ENCODE data around the gene JADE1. TPM values are rescaled to one million over a fixed set of nuclear protein-coding genes. Genes with fewer than 3 reads are reported as not detected.

Gene JADE1
- total and polyA plus RNA-seq, 2 of the 4 experiments (the other 2 are of a cell fraction), result 13.8 to 32.6 TPM

DNA sequence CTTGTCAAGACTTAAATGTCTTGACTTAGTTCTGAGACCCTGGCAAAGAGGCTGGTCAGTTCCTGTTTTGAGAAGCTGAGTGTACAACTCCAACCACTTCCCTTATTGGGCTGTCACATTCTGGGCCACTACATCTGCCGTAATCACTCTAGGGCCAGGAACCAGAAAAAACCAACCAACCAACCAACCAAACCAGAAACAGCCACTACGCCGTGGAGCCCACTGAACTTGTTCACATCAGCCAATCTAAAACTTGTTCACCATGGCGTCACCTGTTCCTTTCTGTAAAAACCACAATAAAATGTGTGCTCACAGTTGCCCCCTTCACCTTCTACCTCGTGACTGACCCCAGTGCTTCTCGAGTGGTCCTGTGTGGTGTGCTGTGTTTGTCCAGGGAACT lies 107.3 kb downstream of the JADE1 start:
- no peak overlapping the region for H3K4me3 ChIP-seq (ENCODE audit: insufficient read depth, low read depth, low read length)
- no peak overlapping the region for H4K8ac ChIP-seq (ENCODE audit: low read depth in 2 of 2, low read length in 2 of 2)
- no peak overlapping the region for H2BK5ac ChIP-seq (ENCODE audit: low read depth, low read length, poor library complexity, severe bottlenecking)
- CTCF ChIA-PET, result no interaction called here
- H4K5ac ChIP-seq (ENCODE audit: low read depth, low read length), result no peak overlapping the region
- no peak overlapping the region for H3K9ac ChIP-seq (ENCODE audit: low read depth, low read length)
- H4K20me1 ChIP-seq (ENCODE audit: insufficient read depth, low read length), result no peaks in the 10 kb centered on the region
- H2AFZ ChIP-seq (replicated peaks; ENCODE audit: low read length, poor library complexity), result no peak overlapping the region
- H2AK9ac ChIP-seq (replicated peaks; ENCODE audit: low read depth, low read length, poor library complexity), result no peak overlapping the region
- no peak overlapping the region for H2BK120ac ChIP-seq (ENCODE audit: low read depth, low read length)
- H3K56ac ChIP-seq (ENCODE audit: extremely low read depth, insufficient read depth, low read length), result no peak overlapping the region
- no peak overlapping the region for H3K4ac ChIP-seq (ENCODE audit: low read depth, low read length)
- dilution Hi-C loops (cut with HindIII; ENCODE audit: low sequenced_read_pairs, unreplicated experiment), result no loop called here
- no peaks in the 10 kb centered on the region for H3K36me3 ChIP-seq (ENCODE audit: control insufficient read depth, insufficient read depth, low read length)
- in situ Hi-C loops (cut with MboI; ENCODE audit: low sequenced_read_pairs), result no loop called here
- no peaks in the 10 kb centered on the region for H3K9me3 ChIP-seq (ENCODE audit: control insufficient read depth, insufficient read depth, low read length)
- H3K14ac ChIP-seq (replicated peaks; ENCODE audit: low read depth, low read length), result no peak overlapping the region
- intact Hi-C loops (cut with micrococcal nuclease), result no loop called here
- POLR2A ChIA-PET (ENCODE audit: unreplicated experiment), result no interaction called here
- H3K27me3 ChIP-seq (ENCODE audit: control insufficient read depth, insufficient read depth, low read length), result no peaks in the 10 kb centered on the region
- no peaks in the 10 kb centered on the region for H3K4me1 ChIP-seq (ENCODE audit: control insufficient read depth, insufficient read depth, low read length)
- no peak overlapping the region for H3K4me2 ChIP-seq (ENCODE audit: low read depth, low read length)
- no peak overlapping the region for H2BK15ac ChIP-seq (ENCODE audit: low read depth, low read length)
- no peaks in the 10 kb centered on the region for H3K9me1 ChIP-seq (ENCODE audit: insufficient read depth, low read length)
- H4K91ac ChIP-seq (ENCODE audit: insufficient read depth, low read depth, low read length), result no peak overlapping the region
- BruUV-seq (replicated peaks), result no TSS peak
- no peak for DNase-seq
- H3K23ac ChIP-seq (ENCODE audit: low read depth, low read length), result no peak overlapping the region
- TF ChIP-seq MXI1 (IDR thresholded peaks at IDR 0.05; ENCODE audit: borderline replicate concordance, low read depth, low read length) (no peak), RCOR1 (IDR thresholded peaks at IDR 0.05; ENCODE audit: insufficient replicate concordance, low read length) (no peak), CHD1 (IDR thresholded peaks at IDR 0.05; ENCODE audit: low read depth, low read length) (no peak), POLR2A (IDR thresholded peaks at IDR 0.05; ENCODE audit: low read depth, low read length) (no peak), RAD21 (IDR thresholded peaks at IDR 0.05; ENCODE audit: low read length) (no peak), SMC3 (IDR thresholded peaks at IDR 0.05; ENCODE audit: low read depth, low read length) (no peak), RFX5 (IDR thresholded peaks at IDR 0.05; ENCODE audit: low read depth, low read length) (no peak), MAZ (IDR thresholded peaks at IDR 0.05; ENCODE audit: borderline replicate concordance, low read depth, low read length) (no peak), FOS (IDR thresholded peaks at IDR 0.05; ENCODE audit: low read depth, low read length) (no peak), CEBPB (IDR thresholded peaks at IDR 0.05; ENCODE audit: low read depth, low read length) (no peak), NFE2L2 (IDR thresholded peaks at IDR 0.05; ENCODE audit: low read depth, low read length) (no peak), MAFK (IDR thresholded peaks at IDR 0.05; ENCODE audit: low read depth, low read length) (no peak), BHLHE40 (IDR thresholded peaks at IDR 0.05; ENCODE audit: low read depth, low read length) (no peak)
- TF ChIP-seq, protein P1, sequence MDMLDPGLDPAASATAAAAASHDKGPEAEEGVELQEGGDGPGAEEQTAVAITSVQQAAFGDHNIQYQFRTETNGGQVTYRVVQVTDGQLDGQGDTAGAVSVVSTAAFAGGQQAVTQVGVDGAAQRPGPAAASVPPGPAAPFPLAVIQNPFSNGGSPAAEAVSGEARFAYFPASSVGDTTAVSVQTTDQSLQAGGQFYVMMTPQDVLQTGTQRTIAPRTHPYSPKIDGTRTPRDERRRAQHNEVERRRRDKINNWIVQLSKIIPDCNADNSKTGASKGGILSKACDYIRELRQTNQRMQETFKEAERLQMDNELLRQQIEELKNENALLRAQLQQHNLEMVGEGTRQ (IDR thresholded peaks at IDR 0.05; ENCODE audit: low read depth, low read length), result no peak
- TF ChIP-seq, protein P2, sequence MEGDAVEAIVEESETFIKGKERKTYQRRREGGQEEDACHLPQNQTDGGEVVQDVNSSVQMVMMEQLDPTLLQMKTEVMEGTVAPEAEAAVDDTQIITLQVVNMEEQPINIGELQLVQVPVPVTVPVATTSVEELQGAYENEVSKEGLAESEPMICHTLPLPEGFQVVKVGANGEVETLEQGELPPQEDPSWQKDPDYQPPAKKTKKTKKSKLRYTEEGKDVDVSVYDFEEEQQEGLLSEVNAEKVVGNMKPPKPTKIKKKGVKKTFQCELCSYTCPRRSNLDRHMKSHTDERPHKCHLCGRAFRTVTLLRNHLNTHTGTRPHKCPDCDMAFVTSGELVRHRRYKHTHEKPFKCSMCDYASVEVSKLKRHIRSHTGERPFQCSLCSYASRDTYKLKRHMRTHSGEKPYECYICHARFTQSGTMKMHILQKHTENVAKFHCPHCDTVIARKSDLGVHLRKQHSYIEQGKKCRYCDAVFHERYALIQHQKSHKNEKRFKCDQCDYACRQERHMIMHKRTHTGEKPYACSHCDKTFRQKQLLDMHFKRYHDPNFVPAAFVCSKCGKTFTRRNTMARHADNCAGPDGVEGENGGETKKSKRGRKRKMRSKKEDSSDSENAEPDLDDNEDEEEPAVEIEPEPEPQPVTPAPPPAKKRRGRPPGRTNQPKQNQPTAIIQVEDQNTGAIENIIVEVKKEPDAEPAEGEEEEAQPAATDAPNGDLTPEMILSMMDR (conservative IDR thresholded peaks at IDR 0.05; ENCODE audit: low read depth, low read length), result no peak
- TF ChIP-seq, protein P3, sequence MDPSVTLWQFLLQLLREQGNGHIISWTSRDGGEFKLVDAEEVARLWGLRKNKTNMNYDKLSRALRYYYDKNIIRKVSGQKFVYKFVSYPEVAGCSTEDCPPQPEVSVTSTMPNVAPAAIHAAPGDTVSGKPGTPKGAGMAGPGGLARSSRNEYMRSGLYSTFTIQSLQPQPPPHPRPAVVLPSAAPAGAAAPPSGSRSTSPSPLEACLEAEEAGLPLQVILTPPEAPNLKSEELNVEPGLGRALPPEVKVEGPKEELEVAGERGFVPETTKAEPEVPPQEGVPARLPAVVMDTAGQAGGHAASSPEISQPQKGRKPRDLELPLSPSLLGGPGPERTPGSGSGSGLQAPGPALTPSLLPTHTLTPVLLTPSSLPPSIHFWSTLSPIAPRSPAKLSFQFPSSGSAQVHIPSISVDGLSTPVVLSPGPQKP (IDR thresholded peaks at IDR 0.05; ENCODE audit: borderline replicate concordance, low read depth, low read length), result no peak
- no peak overlapping the region for H2BK20ac ChIP-seq (ENCODE audit: low read depth, low read length)
- no peak overlapping the region for H2AK5ac ChIP-seq (ENCODE audit: low read depth, low read length)
- no peak overlapping the region for H3K18ac ChIP-seq (ENCODE audit: low read depth, low read length)
- WGBS, 2 experiments (ENCODE audit: extremely low coverage in 2 of 2, insufficient read length in 1 of 2), result 100% methylated on average over 2 of the region's 6 CpGs; no CpG with 5 or more reads in 1 of the 2 experiments
- peaks cover 0 to 4% of the 10 kb centered on the region in 2 experiments; a peak in 1 of 4 replicates for H3K79me1 ChIP-seq (ENCODE audit: low read depth in 1 of 2, low read length in 2 of 2)
- no peak for ATAC-seq (ENCODE audit: low read depth)
- H3K27ac ChIP-seq (ENCODE audit: insufficient read depth, low read length), result no peak overlapping the region
